ENCODE measurements around the gene MEIS2.

GRCh38 chr15:37001417-37001816, 98.9 kb downstream of the MEIS2 start:
- TF ChIP-seq CTCF (IDR thresholded peaks at IDR 0.05; ENCODE audit: borderline replicate concordance, extremely low read depth, low read length, poor library complexity, severe bottlenecking) (no peak), EZH2 (IDR thresholded peaks at IDR 0.05; ENCODE audit: borderline replicate concordance, low read depth, low read length, severe bottlenecking) (no peak)

Data from DND-41 (cell line).